Body of pancreas (tissue), 4 donors: ENCODE measurements around the gene CENPO.

Experiments
- POLR2A ChIP-seq, 3 donors: fragments of 450-650 bp; IDR thresholded peaks; one replicate each; pipeline ENCODE4 v1.6.1; 2016; ENCODE audit warnings: antibody characterized with exemption in 3 of 3, mild to moderate bottlenecking in 2 of 3
- TF ChIP-seq, protein P1 (sequence below), 7 experiments: fragments of 450-650 bp in 4 of 7; fragments of 200-600 bp in 3 of 7; sonication (generic) in 3 of 7; IDR thresholded peaks; one replicate each; pipeline ENCODE4 v1.5.1; 2016 to 2019; ENCODE audit warnings: antibody characterized with exemption in 7 of 7

DNA sequence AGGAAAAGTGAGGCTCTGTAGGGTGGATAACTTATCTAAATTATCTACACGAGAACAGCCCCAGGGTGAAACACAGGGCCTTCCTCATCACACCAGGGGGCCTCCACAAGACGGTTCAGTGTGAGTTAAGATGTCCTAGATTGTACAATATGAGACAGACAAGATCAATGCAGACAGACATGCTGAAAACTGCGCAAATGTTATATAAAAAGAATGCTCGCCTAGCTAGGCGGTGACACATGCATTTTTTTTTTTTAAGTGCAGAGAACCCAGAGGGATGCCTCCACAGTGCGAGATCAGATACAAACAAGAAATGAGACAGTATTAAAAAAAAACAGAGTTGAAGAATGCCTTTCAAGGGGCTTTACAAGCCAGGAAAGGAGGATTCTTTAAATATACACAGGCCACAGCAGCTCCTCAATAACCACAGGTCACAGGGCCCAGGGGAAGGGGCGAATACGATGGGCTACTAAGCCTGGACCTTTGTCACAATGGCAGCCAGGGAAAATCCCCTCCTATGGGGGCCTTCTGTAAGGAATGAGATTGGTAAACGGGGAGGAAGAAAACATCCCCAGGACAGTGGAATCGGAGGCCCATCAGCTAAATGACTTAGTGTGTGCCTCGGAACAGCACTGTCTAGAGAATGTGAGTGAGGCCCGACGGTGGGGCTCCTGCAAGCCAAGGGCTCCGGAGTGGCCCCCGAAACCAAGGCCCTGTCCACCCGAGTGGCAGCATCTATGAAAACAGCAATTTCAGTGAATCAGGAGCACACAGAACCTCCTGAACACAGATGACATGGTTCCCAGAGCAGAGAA lies 77.9 kb downstream of the CENPO start:
- TF ChIP-seq POLR2A (IDR thresholded peaks at IDR 0.05) = no peak
- TF ChIP-seq, protein P1, sequence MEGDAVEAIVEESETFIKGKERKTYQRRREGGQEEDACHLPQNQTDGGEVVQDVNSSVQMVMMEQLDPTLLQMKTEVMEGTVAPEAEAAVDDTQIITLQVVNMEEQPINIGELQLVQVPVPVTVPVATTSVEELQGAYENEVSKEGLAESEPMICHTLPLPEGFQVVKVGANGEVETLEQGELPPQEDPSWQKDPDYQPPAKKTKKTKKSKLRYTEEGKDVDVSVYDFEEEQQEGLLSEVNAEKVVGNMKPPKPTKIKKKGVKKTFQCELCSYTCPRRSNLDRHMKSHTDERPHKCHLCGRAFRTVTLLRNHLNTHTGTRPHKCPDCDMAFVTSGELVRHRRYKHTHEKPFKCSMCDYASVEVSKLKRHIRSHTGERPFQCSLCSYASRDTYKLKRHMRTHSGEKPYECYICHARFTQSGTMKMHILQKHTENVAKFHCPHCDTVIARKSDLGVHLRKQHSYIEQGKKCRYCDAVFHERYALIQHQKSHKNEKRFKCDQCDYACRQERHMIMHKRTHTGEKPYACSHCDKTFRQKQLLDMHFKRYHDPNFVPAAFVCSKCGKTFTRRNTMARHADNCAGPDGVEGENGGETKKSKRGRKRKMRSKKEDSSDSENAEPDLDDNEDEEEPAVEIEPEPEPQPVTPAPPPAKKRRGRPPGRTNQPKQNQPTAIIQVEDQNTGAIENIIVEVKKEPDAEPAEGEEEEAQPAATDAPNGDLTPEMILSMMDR (IDR thresholded peaks at IDR 0.05) = no peak
